CD4-positive, alpha-beta T cell (primary cell): ENCODE results near the gene GPX1. TPM values are rescaled to one million over a fixed set of nuclear protein-coding genes. Genes with fewer than 3 reads are reported as not detected.
"Not testable (repeated sequence)": the region's sequence is repeated elsewhere in the genome, so short reads cannot be mapped to it uniquely, and the experiment has no call there.

Experiments used
- ATAC-seq: fragments of 200-7000 bp; cut with Tn5 transposase; one replicate; pipeline ENCODE4 v1.10.0; 2022; ENCODE audit warnings: mild to moderate bottlenecking; ENCODE audit not compliant: poor library complexity
- CTCF ChIA-PET: fragments of 350-600 bp; sonication (Branson Sonifier 250); formaldehyde crosslinking; loops from one replicate; lab custom pipeline; 2021; ENCODE audit warnings: antibody characterized with exemption, inconsistent platforms; lab: Charles Lee
- POLR2A ChIA-PET: fragments of 350-600 bp; sonication (Branson Sonifier 250); formaldehyde crosslinking; loops from one replicate; lab custom pipeline; 2021; ENCODE audit warnings: antibody characterized with exemption, inconsistent platforms; lab: Charles Lee
- DNase-seq, 14 experiments: peaks; one replicate each; pipeline ENCODE4 v3.0.0-alpha.2; 2013 to 2020; ENCODE audit warnings: mixed read lengths in 2 of 14
- H3K27ac ChIP-seq, 2 donors: one replicate each; pipeline versions ENCODE4 v1.5.1 to v1.7.0; 2013; ENCODE audit warnings: low read length in 2 of 2, low read depth in 1 of 2, mild to moderate bottlenecking in 1 of 2
- H3K27me3 ChIP-seq, 2 experiments: 1 replicate in 1 of 2; 2 replicates in 1 of 2; pipeline versions ENCODE4 v1.6.1 to v1.7.0; 2013; ENCODE audit warnings: low read length in 2 of 2, control low read depth in 1 of 2, mild to moderate bottlenecking in 1 of 2, moderate library complexity in 1 of 2; ENCODE audit not compliant: insufficient read depth in 2 of 2, control insufficient read depth in 1 of 2
- H3K36me3 ChIP-seq: one replicate; pipeline ENCODE4 v1.6.1; 2013; ENCODE audit warnings: low read length, control low read depth; ENCODE audit not compliant: insufficient read depth
- H3K4me1 ChIP-seq: one replicate; pipeline ENCODE4 v1.6.1; 2013; ENCODE audit warnings: low read length, control low read depth; ENCODE audit not compliant: insufficient read depth
- H3K4me3 ChIP-seq: one replicate; pipeline ENCODE4 v1.5.1; 2013; ENCODE audit warnings: mild to moderate bottlenecking, low read length, moderate library complexity
- H3K9me3 ChIP-seq, 2 experiments: 1 replicate in 1 of 2; 2 replicates in 1 of 2; pipeline versions ENCODE4 v1.6.1 to v1.7.0; 2013; ENCODE audit warnings: low read length in 2 of 2, mild to moderate bottlenecking in 2 of 2, control low read depth in 1 of 2, moderate library complexity in 1 of 2; ENCODE audit not compliant: control insufficient read depth in 1 of 2, insufficient read depth in 1 of 2
- H3K27ac Mint-ChIP-seq: one replicate; pipeline ENCODE4 v1.8.0; 2020; ENCODE audit warnings: mixed read lengths
- H3K27me3 Mint-ChIP-seq: one replicate; pipeline ENCODE4 v1.8.0; 2021; ENCODE audit warnings: mixed read lengths
- H3K36me3 Mint-ChIP-seq: one replicate; pipeline ENCODE4 v1.8.0; 2021; ENCODE audit warnings: low read depth, mixed read lengths
- H3K4me1 Mint-ChIP-seq: one replicate; pipeline ENCODE4 v1.8.0; 2021; ENCODE audit warnings: low read depth, mixed read lengths
- H3K4me3 Mint-ChIP-seq: one replicate; pipeline ENCODE4 v1.8.0; 2020; ENCODE audit warnings: mild to moderate bottlenecking, mixed read lengths
- H3K9me3 Mint-ChIP-seq: one replicate; pipeline ENCODE4 v1.8.0; 2020; ENCODE audit warnings: mixed read lengths
- intact Hi-C, 2 experiments: fragments of 100-400 bp; cut with DNase I in 1 of 2; cut with micrococcal nuclease in 1 of 2; formaldehyde crosslinking; loops; one replicate each; pipeline versions ENCODE4 v1.15.1 to v1.9.0; 2023 to 2025; cut with DNase I, micrococcal nuclease
- total RNA-seq, 174 experiments: library from RNA in 2 of 174; stranded (reverse) in 2 of 174; gene quantifications; one replicate each; pipeline ENCODE4 v1.2.3 and lab custom pipeline; 2021 to 2026
- TF ChIP-seq, protein P1 (sequence below): fragments of 200-600 bp; IDR thresholded peaks from one replicate; pipeline ENCODE4 v1.8.0; 2022; ENCODE audit warnings: antibody characterized with exemption, mild to moderate bottlenecking

The GPX1 gene
- total RNA-seq, 2 experiments from 2014 or later = 20.8 to 22.9 TPM

DNA sequence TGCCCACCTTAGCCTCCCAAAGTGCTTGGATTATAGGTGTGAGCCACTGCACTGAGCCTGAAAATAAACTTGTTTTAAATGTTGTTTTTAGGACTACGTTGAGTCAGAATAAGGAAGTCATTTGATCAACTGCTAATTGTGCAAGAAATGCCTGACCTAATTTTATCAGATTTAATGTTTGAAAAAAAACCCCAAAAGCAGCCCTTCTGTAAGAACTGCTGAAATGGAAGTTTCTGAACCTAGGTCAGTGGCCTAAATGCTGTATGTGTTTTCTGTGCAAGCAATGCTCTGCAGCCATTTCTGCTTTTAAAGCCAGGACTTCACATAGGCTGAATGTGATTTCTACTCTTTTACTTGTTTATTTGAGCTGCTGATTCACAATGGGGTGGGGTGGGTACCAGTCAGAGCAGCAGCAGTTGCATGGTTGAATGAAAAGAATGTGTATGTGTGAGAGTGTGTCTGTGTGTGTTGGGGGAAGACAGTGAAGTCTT is 6.6 kb downstream of the GPX1 start:
- H3K4me3 Mint-ChIP-seq = peak overlapping the region; percentile 7
- ATAC-seq (no peak), DNase-seq (peak in 2 of 14 experiments; percentile 11 to 29)
- ChIA-PET POLR2A (interaction anchor here (0.9 to 2.5 kb wide), 2 partner anchors 11 to 12 kb away, joined by 5 to 19 read pairs; partner anchors contain the start of gene USP4), CTCF (interaction anchor here (0.7 to 1.2 kb wide), 2 partner anchors 11 to 97 kb away, joined by 4 read pairs; no protein-coding TSS in a partner anchor)
- H3K4me1 Mint-ChIP-seq = peaks cover 15% of the 10 kb centered on the region
- peaks cover 6% of the 10 kb centered on the region for H3K36me3 Mint-ChIP-seq
- H3K9me3 ChIP-seq = no peaks in the 10 kb centered on the region
- no peaks in the 10 kb centered on the region for H3K27me3 Mint-ChIP-seq
- H3K4me1 ChIP-seq = peaks cover 21% of the 10 kb centered on the region
- H3K27me3 ChIP-seq = no peaks in the 10 kb centered on the region
- H3K27ac Mint-ChIP-seq = peak overlapping the region; percentile 69
- TF ChIP-seq, protein P1, sequence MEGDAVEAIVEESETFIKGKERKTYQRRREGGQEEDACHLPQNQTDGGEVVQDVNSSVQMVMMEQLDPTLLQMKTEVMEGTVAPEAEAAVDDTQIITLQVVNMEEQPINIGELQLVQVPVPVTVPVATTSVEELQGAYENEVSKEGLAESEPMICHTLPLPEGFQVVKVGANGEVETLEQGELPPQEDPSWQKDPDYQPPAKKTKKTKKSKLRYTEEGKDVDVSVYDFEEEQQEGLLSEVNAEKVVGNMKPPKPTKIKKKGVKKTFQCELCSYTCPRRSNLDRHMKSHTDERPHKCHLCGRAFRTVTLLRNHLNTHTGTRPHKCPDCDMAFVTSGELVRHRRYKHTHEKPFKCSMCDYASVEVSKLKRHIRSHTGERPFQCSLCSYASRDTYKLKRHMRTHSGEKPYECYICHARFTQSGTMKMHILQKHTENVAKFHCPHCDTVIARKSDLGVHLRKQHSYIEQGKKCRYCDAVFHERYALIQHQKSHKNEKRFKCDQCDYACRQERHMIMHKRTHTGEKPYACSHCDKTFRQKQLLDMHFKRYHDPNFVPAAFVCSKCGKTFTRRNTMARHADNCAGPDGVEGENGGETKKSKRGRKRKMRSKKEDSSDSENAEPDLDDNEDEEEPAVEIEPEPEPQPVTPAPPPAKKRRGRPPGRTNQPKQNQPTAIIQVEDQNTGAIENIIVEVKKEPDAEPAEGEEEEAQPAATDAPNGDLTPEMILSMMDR = no peak
- H3K27ac ChIP-seq = no peak overlapping the region
- intact Hi-C loops = no loop called here
- H3K9me3 Mint-ChIP-seq = no peaks in the 10 kb centered on the region
- H3K36me3 ChIP-seq = peaks cover 6% of the 10 kb centered on the region
- H3K4me3 ChIP-seq = no peak overlapping the region

- H3K4me1 ChIP-seq = peaks cover 20% of the 10 kb centered on the region
- H3K9me3 ChIP-seq = no peaks in the 10 kb centered on the region
- ChIA-PET POLR2A (interaction anchor here (0.9 kb wide), 2 partner anchors 9 to 10 kb away, joined by 3 read pairs; no protein-coding TSS in a partner anchor), CTCF (interaction anchor here (1.0 kb wide), 1 partner anchor 9 kb away, joined by 3 read pairs; no protein-coding TSS in a partner anchor)
- ATAC-seq (no peak), DNase-seq (no peak)
- no peak overlapping the region for H3K4me3 ChIP-seq
- Mint-ChIP-seq H3K27ac (no peak overlapping the region), H3K4me3 (no peak overlapping the region), H3K36me3 (no peaks in the 10 kb centered on the region), H3K9me3 (no peaks in the 10 kb centered on the region), H3K27me3 (no peaks in the 10 kb centered on the region), H3K4me1 (peaks cover 16% of the 10 kb centered on the region)
- intact Hi-C loops = no loop called here
- H3K27ac ChIP-seq = no peak overlapping the region
- no peaks in the 10 kb centered on the region for H3K36me3 ChIP-seq
- TF ChIP-seq, protein P1 = no peak
- H3K27me3 ChIP-seq = no peaks in the 10 kb centered on the region
These were observed 8.6 kb downstream of the GPX1 start for GRCh38 chr3:49349348-49350114.

DNA sequence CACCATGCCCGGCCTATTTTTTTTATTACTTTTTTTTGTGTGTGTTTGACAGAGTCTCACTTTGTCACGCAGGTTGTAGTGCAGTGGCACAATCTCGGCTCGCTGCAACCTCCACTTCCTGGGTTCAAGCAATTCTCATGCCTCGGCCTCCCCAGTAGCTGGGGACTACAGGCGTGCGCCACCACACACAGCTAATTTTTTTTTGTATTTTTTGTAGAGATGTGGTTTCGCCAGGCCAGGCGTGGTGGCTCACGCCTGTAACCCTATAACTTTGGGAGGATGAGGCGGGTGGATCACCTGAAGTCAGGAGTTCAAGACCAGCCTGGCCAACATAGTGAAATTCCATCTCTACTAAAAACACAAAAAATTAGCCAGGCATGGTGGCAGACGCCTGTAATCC is 9.8 kb downstream of the GPX1 start:
- H3K27me3 Mint-ChIP-seq, intact Hi-C loops, H3K9me3 ChIP-seq, H3K4me3 Mint-ChIP-seq, H3K36me3 Mint-ChIP-seq, H3K36me3 ChIP-seq, H3K9me3 Mint-ChIP-seq, H3K27ac Mint-ChIP-seq, H3K4me3 ChIP-seq, DNase-seq, H3K27me3 ChIP-seq, H3K27ac ChIP-seq, ATAC-seq: not testable (repeated sequence)
- peaks cover 21% of the 10 kb centered on the region for H3K4me1 ChIP-seq
- peaks cover 12% of the 10 kb centered on the region for H3K4me1 Mint-ChIP-seq
- POLR2A ChIA-PET = interaction anchor here (0.7 kb wide), 1 partner anchor 325 kb away, joined by 3 read pairs; no protein-coding TSS in a partner anchor
- CTCF ChIA-PET = interaction anchor here (1.0 kb wide), 1 partner anchor 8 kb away, joined by 3 read pairs; no protein-coding TSS in a partner anchor
